ENCODE measurements around the gene METTL6. TPM values are rescaled to one million over a fixed set of nuclear protein-coding genes. Genes with fewer than 3 reads are reported as not detected.
"Not testable (repeated sequence)": the region's sequence is repeated elsewhere in the genome, so short reads cannot be mapped to it uniquely, and the experiment has no call there.

Gene METTL6
- total RNA-seq, 1 donor from 2014 or later, result 8.0 TPM

- no peaks in the 10 kb centered on the region for H3K27me3 ChIP-seq
- H3K36me3 ChIP-seq, result peaks cover 0 to 6% of the 10 kb centered on the region in 2 donors
- intact Hi-C loops (cut with DNase I), result no loop called here
- TF ChIP-seq CTCF (IDR thresholded peaks at IDR 0.05), result no peak
- DNase-seq (ENCODE audit: low spot score in 2 of 2), result peak in 1 of 2 donors; percentile 38
- H3K27ac ChIP-seq, result no peak overlapping the region
- no peak overlapping the region for H3K4me3 ChIP-seq
- H3K4me1 ChIP-seq, result no peaks in the 10 kb centered on the region
- H3K9me3 ChIP-seq, result no peaks in the 10 kb centered on the region
These were observed 31.0 kb upstream of the METTL6 start for GRCh38 chr3:15458212-15458780.

GRCh38 chr3:15456915-15457314, 29.6 kb upstream of the METTL6 start:
- H3K4me1 ChIP-seq; H3K27me3 ChIP-seq; intact Hi-C loops (cut with DNase I); H3K27ac ChIP-seq; H3K9me3 ChIP-seq; DNase-seq (ENCODE audit: low spot score in 2 of 2); H3K4me3 ChIP-seq: not testable (repeated sequence)
- peaks cover 0 to 11% of the 10 kb centered on the region in 2 donors for H3K36me3 ChIP-seq

GRCh38 chr3:15456321-15456720, 29.0 kb upstream of the METTL6 start:
- no peak overlapping the region for H3K27ac ChIP-seq
- H3K27me3 ChIP-seq, result no peaks in the 10 kb centered on the region
- no peaks in the 10 kb centered on the region for H3K4me1 ChIP-seq
- H3K4me3 ChIP-seq, result no peak overlapping the region
- no peak for DNase-seq (ENCODE audit: low spot score in 2 of 2)
- no peaks in the 10 kb centered on the region for H3K9me3 ChIP-seq
- intact Hi-C loops (cut with DNase I), result no loop called here
- TF ChIP-seq CTCF (IDR thresholded peaks at IDR 0.05), result no peak
- peaks cover 0 to 11% of the 10 kb centered on the region in 2 donors for H3K36me3 ChIP-seq

- TF ChIP-seq CTCF (IDR thresholded peaks at IDR 0.05), result no peak
- intact Hi-C loops (cut with DNase I), result no loop called here
- peaks cover 0 to 11% of the 10 kb centered on the region in 2 donors for H3K36me3 ChIP-seq
- no peak overlapping the region for H3K27ac ChIP-seq
- DNase-seq (ENCODE audit: low spot score in 2 of 2), result no peak
- H3K27me3 ChIP-seq, result no peaks in the 10 kb centered on the region
- H3K4me3 ChIP-seq, result no peak overlapping the region
- no peaks in the 10 kb centered on the region for H3K4me1 ChIP-seq
- H3K9me3 ChIP-seq, result no peaks in the 10 kb centered on the region
These were observed 28.4 kb upstream of the METTL6 start for GRCh38 chr3:15455756-15456155.

- no peak overlapping the region for H3K4me3 ChIP-seq
- H3K27me3 ChIP-seq, result no peaks in the 10 kb centered on the region
- intact Hi-C loops (cut with DNase I), result no loop called here
- H3K36me3 ChIP-seq, result peaks cover 6 to 19% of the 10 kb centered on the region in 2 donors
- no peak for TF ChIP-seq CTCF (IDR thresholded peaks at IDR 0.05)
- H3K27ac ChIP-seq, result no peak overlapping the region
- no peaks in the 10 kb centered on the region for H3K9me3 ChIP-seq
- H3K4me1 ChIP-seq, result no peaks in the 10 kb centered on the region
- no peak for DNase-seq (ENCODE audit: low spot score in 2 of 2)
These were observed 27.6 kb upstream of the METTL6 start for GRCh38 chr3:15454965-15455364.

GRCh38 chr3:15453991-15454625, 26.8 kb upstream of the METTL6 start:
- H3K9me3 ChIP-seq, result no peaks in the 10 kb centered on the region
- DNase-seq (ENCODE audit: low spot score in 2 of 2), result no peak
- H3K27me3 ChIP-seq, result no peaks in the 10 kb centered on the region
- intact Hi-C loops (cut with DNase I), result no loop called here
- H3K27ac ChIP-seq, result no peak overlapping the region
- H3K36me3 ChIP-seq, result peaks cover 7 to 19% of the 10 kb centered on the region in 2 donors
- H3K4me1 ChIP-seq, result no peaks in the 10 kb centered on the region
- no peak overlapping the region for H3K4me3 ChIP-seq
- no peak for TF ChIP-seq CTCF (IDR thresholded peaks at IDR 0.05)

Measured in ascending aorta (tissue), 2 donors.